HTR-8/SVneo (cell line): ENCODE measurements around the gene ACKR2.

Experiments
- DNase-seq: peaks from one replicate; pipeline ENCODE4 v3.0.0; 2011; ENCODE audit warnings: low spot score, mixed read lengths; ENCODE audit not compliant: insufficient read length
- FAIRE-seq: peaks from 2 replicates; lab custom pipeline; 2011; peaks lifted over from hg19 to GRCh38; lab: Jason Lieb, UNC

Gene ACKR2

GRCh38 chr3:42853056-42853455 is 43.8 kb downstream of the ACKR2 start:
- DNase-seq (no peak), FAIRE-seq (no peak)

DNA sequence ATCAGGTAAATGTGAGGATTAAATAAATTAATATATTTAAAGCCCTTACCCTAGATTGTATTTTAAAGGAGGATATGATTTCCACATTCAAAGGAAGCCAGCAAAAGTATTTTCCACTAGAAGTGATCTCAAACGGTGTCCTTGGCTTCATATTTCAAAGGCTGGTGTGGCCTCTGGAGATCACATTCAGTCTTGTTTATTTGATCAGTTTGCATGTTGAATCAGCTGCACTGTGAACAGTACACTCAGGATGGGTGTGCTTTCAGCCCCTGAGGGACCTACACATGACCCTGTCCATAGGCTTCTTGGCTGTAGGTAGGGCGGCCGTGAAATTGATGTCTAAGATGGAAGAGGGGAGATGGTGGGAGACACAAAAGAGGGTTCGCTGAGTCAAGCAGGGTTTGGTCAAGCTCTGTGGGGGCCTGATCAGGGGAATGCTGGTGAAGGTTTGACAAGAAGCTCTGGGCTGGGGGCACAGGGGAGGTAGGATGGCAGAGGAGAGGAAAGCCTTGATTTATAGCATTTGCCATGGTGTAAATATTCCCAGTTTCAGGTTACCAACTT is 44.6 kb downstream of the ACKR2 start:
- DNase-seq: no peak
- no peak for FAIRE-seq

DNA sequence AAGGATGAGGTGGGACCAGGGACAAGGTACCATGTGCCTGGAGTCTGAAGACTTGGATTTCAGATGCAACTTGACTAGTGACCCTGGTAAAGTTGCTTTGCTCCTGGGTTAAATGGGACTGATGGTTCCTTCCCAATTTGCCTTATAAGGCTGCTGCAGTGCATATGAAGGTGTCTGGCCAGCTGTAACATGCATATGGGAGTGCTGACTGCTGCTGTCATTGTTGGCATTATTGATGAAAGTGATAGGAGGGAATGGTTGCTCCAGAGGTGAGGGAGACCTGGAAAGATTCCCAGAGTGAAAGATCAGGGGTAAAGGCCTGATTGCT is 45.9 kb downstream of the ACKR2 start:
- DNase-seq (no peak), FAIRE-seq (no peak)

DNA sequence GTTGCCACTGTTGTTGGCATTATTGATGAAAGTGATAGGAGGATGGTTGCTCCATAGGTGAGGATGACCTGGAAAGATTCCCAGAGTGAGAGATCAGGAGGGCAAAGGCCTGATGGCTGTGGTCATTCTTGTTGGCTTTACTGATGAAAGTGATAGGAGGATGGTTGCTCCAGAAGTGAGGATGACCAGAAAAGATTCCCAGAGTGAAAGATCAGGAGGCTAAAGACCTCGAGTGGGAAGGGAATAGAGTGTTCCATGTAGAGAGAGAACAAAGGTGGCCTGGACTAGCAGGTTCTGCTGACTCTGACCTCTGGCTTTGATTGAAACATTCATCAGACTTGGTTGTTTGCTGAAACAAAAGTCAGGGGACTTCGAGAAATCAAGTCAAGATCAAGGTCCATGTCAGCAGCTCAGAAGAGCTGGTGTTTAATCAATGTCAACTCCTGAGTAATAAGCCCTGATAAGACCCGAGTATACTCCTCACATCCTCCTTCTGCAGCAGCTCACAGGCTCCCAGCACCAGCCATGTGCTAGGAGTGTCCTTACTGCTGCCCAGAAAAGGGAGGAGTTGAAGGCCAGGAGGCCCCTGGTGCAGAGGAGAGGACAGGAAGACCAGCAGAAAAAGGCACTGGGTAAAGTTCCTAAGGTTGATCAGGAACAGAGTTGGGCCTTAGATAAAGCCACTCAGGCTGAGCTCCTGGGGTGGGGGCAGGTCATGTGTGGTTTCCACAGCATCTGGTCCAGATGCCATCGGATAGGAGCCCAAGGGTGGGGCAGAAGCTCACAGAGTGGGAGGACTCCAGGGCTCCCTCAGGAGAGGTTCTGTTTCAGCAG is 46.5 kb downstream of the ACKR2 start:
- FAIRE-seq (no peak), DNase-seq (no peak)

DNA sequence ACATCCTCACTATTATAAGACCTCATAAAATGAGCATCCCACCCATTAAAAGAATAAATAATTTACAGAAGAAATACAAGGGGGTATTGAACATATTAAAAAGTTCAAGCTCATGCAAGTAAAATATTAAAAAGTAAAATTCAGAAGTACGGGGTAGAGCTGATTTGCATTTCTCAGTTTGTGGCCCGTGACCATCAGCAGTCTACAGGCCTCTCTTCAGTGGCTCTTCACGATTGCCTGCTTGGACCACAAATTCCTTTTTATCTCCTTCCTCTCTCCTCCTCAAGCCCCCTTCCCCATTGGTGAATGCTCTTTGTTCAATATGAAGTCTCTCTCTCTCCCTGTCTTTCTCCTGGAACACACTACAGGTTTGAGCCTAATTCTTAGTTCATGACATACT is 47.3 kb downstream of the ACKR2 start:
- DNase-seq: no peak
- no peak for FAIRE-seq

- DNase-seq (no peak), FAIRE-seq (no peak)
Observed at GRCh38 chr3:42864321-42864950, 55.2 kb downstream of the ACKR2 start.

- no peak for FAIRE-seq
- no peak for DNase-seq
Observed at GRCh38 chr3:42865256-42865655, 56.0 kb downstream of the ACKR2 start.

DNA sequence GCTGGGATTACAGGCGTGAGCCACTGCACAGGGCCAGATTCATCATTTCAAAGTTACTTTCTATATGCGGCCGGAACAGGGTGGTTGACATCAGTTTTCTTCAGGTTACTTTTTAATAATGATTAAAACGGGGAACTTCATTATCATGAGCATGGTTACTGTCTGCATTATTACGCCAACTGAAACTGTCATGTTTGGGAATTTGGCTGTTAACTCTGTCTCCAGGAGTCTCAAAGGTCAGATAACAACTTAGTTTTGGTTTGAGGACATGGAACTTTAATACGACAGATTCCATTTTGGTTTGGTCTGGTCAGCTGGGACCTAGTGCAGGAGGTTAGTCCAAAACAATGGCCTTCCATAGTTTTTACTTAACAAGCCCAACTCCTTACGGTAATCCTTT is 57.9 kb downstream of the ACKR2 start:
- FAIRE-seq (no peak), DNase-seq (no peak)

DNA sequence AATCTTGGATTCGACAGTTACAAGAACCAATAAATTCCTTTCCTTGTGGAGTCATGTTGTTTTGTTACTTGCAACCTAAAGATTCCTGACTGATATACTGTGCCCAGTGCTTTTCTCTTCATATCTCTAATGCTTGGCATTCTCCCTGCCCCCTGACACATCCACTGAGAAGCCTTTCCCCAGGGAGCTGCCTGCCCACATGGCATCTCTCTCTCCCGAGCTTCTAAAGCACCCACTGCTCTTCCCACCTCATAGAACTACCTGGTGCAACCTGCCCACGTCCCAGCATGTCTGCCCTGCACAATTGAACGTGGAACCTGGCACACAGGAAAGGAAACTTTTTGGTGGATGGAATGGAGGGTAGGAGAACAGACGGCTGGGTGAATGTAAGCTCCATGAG is 59.6 kb downstream of the ACKR2 start:
- FAIRE-seq (no peak), DNase-seq (no peak)

- FAIRE-seq (no peak), DNase-seq (no peak)
Observed at GRCh38 chr3:42871592-42872196, 62.4 kb downstream of the ACKR2 start.

DNA sequence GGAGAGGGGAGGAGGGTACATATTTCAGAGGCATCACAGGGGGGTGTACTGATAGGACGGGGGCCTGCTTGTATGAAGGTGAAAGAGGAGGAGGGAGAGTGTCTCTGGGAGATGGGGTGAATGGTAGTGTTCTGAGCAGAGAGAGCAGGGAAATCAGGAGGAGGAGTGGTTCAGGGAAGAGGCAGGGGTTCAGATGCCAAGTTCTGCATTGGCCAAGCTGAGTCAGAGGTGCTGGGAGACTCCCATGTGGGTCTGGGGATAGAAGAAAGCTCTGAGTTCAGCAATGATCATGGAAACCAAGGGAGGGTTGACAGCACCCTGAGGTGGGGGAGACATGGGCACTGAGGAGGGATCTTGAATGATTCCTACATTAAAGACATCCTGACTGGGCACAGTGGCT is 63.5 kb downstream of the ACKR2 start:
- FAIRE-seq (no peak), DNase-seq (no peak)

DNA sequence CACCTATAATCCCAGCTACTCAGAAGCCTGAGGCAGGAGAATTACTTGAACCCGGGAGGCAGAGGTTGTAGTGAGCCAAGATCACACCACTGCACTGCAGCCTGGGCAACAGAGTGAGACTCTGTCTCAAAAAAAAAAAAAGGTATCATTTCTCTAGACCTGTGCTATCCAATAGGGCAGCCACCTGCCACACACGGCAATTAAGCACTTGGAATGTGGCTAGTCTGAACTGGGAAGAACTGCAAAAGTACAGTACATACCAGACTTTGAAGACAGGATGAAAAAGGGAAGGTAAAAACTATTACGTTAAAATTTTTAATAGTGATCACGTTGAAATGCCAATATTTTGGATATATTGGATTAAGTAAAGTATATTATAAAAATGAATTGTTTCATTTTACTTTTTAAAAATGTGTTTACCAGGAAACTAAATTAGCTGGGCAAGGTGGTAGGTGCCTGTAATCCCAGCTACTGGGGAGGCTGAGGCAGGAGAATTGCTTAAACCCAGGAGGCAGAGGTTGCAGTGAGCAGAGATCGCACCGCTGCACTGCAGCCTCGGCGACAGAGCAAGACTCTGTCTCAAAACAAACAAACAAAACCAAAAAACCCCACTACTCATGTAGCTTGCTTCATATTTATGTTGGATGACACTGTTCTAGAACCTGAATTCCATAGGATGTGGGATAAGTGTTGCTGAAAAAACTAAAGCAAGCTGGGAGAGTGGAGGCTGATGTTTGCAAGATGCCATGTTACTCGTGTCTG is 64.2 kb downstream of the ACKR2 start:
- no peak for FAIRE-seq
- no peak for DNase-seq

DNA sequence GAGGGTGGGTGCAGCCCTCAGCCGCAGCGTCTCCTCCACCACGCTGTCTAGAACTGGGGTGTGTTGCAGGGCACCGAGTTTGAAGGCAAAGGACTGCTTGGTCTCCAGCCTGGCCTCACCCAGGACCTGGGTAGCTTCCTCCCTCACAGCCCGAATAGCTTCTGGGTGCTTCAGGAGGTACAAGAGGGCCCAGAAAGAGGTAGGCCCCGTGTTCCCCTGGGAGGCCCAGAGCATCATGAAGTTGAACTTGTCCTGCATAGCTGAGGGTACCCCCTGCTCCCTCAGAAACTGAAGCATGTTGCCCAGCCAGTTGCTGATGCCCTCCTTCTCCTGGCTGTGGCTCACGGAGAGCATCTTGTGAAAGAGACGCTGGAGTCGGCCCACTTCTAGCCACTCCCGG is 65.5 kb downstream of the ACKR2 start:
- no peak for FAIRE-seq
- no peak for DNase-seq

DNA sequence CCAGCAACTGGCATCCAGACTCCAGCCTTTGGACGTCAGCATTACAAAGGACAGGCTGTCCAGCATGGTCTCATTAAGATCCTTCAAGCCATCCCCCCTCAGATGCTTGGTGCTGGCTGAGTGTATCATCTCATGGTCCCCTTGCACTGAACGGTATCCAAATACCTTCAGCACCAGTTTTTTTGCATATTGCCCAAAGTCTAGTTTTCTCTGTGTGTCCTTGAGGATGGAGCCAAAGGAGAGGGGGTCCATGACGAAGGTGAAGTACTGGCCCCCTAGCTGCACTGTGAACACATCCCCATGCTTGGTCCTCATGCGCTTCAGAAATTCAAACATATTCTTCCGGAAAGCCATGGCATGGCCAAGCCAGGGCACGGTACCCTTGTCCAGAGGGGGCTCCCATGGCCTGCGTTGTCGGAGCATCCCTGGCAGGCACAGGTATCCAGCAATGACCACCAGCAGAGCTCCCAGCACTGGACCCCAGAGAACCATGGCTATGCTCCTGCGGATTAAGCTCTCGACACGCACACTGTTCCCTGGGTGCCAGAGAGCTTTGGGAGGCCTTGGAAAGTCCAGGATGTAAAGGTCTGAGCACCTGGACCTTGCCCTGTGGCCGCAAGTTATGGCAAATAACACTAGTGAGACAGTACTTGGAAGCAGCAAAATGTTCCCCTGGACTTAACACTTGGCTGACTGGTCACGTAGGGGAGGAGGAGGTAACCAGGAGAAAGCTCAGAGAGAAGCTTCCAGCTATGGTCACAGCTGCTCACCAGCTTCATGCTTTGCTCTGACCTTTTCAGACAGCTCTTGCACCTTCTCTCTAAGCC is 66.3 kb downstream of the ACKR2 start, which contains the start of gene CYP8B1:
TSS of gene CYP8B1 (minus strand) at position 555 of the 827 bp plus-strand sequence. CDS start at position 492, 63 bp downstream.
- DNase-seq: no peak
- FAIRE-seq: no peak

DNA sequence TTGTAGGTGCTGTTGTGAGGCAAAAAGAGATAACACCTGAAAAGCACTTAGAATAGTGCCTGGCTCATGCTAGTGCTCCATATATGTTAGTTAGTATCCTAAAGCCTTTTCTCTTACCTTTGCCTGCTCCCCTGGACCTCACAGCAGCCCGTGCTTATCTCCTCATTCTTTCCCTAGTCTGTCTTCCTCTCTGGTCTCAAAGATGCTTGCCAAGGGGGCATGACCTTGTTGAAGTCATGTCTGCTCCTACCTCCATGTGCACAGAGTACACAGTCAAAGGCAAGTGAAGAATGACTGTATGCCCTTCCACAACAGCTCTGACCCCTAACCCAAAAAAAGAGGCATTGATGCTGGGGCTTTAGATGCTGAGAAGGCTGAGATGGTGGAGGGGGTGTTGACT is 67.2 kb downstream of the ACKR2 start:
- DNase-seq: no peak
- no peak for FAIRE-seq

DNA sequence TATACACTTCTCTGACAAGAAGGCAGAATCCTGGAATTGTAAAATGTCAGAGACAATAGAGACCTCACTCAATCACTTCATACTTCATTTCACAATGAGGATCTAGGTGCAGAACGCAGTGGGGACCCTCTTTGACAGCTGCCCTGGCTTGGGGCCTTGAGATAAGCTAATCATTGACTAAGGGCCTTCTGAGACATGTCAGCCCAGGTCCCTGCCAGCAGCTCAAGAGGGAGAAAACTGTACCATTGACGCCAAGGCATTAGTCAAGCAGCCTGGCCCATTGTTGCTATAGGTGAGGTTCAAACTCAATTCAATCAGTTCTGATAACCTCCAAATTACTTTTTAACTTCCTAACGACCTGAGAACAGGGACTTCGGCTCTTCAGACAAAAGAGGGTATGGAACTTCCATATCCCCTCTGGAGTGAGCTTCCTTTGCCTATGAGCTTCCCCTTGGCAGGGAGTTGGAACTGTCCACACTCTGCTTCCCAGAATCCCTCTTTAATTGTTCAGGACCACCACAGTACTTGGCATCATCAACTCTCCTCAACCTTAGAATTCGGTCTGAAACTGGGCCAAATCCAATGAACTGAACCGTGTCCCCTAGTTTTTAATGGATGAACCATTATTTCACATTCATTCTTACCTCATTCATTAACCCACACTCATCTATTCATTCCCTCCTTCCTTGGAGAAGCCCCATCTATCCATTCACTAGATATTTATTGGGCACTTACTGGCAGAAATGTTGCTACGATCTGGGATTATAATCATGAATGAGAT is 67.9 kb downstream of the ACKR2 start:
- no peak for DNase-seq
- no peak for FAIRE-seq

DNA sequence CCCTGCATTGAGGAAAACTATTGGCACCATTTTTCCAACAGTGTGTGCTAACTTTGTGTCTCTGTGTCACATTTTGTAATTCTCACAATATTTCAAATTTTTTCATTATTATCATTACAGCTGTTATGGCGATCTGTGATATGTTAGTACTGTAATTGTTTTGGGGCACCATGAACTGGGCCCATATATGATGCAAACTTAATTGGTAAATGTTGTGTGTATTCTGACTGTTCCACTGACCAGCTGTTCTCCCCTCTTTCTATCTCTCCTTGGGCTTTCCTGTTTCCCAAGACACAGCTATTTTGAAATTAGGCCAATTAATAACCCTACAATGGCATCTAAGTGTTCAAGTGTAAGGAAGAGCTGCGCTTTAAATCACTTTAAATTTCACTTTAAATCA is 68.6 kb downstream of the ACKR2 start:
- DNase-seq (no peak), FAIRE-seq (no peak)

DNA sequence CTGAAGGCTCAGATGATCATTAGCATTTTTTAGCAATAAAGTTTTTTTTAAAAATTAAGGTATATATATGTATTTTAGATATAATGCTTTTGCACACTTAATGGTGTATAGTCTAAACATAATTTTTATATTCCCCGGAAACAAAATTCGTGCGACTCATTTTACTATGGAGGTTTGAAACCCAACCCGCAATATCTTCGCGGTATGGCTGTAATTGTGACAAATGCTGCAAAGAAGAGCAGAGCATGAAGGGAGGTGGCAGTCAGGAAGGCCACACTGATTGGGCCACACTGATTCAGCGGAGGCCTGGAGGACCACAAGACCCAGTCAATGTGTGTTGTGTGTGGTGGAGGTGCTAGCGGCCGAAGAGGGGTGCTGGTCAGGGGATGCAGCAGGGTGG is 70.9 kb downstream of the ACKR2 start:
- no peak for DNase-seq
- FAIRE-seq: no peak
